NCI-H1417 treated with DMSO at 0.1 percent for 48 hours (cell line): ENCODE results near the gene COL4A1.

Experiments used
- DNase-seq: peaks from one replicate; lab custom pipeline; 2025; lab: John Stamatoyannopoulos, UW

Gene COL4A1

DNA sequence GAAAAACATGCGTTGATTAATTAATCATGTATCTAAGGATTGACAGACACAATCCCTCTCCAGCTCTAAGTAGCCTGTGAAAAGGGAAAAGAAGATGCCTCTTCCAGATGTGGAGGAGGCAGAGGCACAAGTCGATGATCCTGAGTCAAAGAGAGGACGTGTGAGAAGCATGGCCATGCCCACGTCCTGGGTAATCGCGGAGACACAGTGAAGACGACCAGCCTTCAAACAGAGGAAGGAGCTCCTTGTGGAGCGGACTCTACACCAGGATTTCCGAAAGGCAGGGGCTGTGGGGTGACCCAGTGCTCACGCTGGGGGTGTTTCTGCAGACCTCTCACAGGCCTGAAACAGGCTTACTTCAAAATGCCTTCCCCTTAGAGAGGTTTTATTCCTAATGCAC, 70.5 kb downstream of the COL4A1 start:
- no peak for DNase-seq

DNA sequence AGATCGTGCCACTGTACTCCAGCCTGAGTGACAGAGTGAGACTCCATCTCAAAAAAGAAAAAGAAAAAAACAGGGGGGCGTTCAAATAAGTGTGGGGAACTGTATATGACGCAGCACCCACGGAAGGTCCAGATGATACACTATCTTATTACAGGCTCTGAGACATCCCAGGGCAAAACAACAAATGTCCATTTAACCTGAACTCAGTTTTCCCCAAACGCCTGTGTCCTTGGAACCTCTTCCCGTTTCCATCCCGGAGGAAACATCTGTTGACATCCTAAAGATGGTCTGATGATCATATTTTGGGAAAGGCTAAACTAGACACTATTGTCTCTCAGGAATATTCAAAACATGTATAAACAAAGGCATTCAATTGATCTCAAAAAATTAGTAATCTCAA, 72.4 kb downstream of the COL4A1 start:
- no peak for DNase-seq

DNA sequence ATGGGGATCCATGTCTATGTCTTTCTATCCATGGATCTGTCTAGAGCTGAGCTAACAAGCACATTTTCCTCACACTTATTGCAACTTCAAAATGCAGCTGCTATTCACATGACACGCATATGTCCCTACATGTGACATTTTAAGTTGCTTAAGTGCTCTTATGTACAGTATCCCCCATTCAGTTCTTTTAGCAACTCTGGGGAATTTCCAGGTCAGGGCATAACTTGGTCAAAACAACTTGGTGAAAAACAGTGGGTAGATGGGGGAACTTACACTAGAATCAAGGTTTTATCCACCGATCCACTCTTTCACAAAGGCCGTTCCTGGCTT, 73.0 kb downstream of the COL4A1 start:
- DNase-seq, result no peak

DNA sequence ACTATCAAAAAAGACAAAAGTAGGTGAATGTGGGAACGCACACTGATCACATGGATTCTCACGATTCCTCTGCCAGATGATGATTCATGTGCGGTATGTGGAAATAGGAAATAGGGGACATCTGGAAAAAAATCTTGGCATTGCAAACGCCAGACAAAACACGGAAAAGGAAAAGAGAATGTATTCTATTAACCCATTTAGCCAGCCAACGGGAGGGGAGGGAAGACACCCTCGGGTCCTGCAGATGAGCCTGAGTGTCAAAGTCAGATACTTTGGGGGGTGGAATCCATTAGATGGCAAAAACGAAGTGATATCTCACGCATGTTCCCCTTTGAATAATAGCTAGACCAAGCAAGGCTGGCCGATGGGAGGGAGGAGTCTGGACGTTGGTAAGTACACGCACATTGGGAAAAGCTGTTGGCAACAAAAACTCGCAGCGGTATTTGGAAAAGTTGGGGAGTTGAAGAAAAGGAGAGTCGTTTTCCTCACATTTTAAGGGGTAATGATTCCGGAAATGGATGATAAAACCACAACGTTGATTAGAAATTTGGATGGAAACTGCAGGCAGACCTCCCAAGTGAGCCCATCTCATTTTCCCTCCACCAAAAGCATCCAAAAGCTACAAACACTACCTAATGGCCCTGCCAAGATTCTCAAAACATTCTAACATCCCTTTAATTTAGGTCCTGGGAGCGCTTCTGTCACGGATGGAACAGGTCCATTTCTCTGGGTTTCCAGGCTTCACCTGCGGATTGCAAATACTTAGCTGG, 73.6 kb downstream of the COL4A1 start:
- DNase-seq, result no peak

DNA sequence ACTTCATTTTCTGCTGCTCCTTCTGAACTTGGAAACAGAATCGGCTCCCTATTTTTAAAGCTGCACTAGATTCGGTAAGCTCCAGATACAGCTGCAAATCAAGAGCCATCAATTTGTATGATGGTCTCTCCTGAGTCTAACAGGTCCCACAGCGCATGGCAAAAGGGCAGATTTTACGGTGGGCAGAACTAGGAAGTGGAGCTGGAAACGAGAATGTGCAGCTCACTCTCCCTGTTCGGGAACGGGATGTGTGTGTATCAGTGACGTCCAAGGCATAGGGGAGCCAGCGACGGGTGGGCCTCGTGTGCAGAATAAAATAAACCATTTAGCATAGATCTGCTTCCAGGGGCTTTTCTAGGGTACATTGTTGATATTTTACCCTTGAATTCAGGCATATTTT, 74.2 kb downstream of the COL4A1 start:
- no peak for DNase-seq

DNA sequence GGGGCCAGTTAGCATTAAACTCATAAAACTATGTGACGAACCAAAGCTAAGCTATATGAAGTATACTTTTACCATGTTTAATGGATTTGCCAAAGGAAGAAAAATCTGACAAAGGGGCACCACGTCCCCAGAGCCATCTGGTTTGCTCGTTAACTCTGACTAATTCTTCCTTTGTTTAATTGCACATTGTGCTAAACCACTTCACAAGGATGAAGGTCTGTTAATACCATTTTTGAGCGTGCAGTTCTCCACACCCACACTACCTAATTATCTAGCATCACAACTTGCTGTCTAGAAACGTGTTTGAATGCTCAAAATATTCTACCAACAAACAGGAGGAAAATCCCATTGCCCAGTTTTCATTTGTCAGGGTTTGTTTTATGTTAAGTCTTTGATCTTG, 74.8 kb downstream of the COL4A1 start:
- DNase-seq, result no peak

DNA sequence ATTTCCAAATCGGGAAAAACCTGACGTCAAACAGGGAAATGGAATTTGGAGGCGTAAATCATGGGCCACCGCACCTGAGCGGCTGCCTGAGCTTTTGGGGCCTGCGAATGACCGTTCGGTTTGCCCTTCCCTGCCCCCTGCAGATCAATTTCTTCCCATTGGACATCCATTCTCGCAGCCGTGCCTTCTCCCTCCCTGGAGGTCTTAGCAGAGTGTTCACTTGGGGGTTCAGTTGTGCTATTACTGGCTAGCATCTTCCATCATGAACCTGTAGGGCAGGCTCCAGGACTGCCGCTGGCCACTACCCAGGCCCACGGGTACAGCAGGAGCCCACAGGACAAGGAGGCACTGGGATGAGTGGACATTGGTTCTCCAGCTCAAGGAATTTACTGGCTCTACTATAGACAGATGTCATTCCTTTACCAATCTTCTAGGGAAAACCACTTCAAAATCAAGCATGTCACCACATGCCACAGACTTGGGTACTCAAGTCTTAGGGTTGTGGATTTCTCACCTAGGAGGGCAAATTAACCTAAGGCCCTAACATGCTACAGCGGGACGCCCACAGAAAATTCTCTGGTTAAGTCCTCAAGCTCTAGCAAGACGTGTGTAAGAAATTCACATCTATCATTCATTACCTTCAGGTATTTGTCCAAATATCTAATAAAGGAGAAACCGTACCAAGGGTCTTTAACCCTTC, 75.5 kb downstream of the COL4A1 start:
- no peak for DNase-seq

DNA sequence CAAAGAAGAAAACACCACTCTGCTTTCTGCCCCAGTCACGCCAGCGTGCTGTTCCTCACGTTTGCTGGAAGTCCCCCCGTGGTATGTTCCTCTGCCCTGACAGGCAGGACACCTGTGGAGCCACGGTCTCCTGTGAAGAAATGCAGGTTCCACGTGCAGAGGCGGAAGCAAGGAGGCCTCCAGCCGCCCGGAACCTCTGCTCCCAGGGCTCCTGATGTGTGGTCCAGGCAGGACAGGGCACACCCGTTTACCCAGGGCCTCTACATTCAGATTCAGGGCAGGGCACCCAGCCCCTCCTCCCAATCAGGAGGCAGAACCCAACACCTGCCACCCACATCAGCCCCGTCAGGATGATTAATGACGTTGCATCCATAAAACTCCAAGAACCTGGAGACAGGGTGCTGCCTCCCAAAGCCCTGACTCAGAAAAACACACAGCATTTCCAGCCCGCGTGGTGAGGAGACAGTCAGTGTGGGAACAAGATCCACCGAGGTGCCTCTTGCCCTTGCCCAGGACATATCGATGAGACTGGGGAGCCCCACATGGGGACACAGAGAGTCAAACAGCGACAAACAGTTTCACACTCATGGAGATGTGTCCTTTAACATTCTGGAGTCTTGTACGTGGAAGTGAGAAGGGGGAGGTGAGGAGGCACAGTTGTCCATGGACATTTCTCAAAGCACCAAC, 76.2 kb downstream of the COL4A1 start:
- no peak for DNase-seq

DNA sequence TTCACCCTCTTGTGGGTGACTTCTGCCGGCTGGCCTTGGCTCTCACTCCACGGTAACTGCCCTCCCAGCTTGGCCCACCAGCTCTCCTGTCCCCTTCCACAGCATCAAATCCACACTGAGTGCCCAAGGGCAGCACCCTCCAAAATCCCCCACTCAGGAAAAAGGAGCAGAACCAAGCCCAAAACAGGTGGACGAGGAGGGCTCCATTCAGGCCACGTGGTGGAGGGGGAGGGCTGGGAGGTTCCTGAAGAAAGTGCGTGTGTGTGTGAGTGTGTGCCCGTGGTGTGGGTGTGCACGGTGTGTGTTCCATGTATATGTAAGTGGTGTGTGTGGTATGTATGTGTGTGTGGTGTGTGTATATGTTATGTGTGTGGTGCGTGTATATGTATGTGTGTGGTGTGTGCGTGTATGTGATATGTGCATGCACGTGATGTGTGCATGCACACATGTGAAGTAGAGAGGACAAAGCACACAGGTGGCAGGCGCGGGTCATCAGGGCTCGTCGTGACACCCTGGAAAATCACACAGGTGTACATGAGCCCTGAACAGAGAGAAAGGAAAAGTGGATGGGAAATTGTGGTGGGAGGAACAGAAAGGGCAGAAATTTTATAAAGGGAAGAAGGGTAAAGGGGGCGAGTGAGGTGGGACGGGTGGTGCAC, 76.9 kb downstream of the COL4A1 start:
- no peak for DNase-seq

DNA sequence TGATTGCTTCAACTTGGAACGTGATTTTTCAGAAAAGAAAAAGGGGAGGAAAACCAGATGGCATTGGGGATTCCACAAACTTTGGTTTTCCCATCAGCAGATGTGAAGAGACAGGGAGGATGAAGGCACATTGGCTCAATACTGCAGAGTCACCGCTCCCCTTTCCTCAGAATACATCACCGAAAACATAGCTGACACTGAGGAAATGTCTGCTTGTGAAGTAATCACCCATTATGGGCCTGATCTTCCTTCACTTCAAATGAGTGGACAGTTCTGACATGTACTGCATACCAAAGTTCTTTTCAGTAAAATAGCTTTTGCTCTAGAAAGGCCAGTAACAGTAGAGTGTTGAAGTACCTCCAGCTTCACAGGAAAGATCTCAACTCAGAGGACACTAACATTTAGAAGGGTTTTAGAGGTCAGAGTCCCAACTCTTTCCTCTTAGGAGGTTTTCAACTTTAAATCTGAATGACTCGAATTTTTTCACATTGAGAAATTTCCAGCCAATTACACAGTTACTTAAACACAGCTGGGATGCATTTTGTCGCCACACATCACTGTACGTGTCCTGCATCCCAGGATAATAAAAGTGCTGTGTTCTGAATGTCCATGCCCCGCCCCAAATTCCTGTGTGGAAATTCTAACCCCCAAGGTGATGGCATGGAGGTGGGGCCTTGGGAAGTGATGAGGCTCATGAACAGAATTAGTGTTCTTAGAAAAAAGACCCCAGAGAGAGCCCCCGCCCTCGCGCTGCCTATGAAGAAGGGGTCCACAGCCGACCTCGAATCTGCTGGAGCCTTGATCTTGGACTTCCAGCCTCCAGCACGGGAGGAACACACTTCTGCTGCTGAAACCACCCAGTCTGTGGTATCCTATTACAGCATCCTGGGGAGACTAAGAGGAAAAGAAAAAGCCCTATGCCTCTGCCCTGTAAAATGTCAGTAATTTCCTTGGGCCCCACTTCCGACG, 77.7 kb downstream of the COL4A1 start:
- no peak for DNase-seq

DNA sequence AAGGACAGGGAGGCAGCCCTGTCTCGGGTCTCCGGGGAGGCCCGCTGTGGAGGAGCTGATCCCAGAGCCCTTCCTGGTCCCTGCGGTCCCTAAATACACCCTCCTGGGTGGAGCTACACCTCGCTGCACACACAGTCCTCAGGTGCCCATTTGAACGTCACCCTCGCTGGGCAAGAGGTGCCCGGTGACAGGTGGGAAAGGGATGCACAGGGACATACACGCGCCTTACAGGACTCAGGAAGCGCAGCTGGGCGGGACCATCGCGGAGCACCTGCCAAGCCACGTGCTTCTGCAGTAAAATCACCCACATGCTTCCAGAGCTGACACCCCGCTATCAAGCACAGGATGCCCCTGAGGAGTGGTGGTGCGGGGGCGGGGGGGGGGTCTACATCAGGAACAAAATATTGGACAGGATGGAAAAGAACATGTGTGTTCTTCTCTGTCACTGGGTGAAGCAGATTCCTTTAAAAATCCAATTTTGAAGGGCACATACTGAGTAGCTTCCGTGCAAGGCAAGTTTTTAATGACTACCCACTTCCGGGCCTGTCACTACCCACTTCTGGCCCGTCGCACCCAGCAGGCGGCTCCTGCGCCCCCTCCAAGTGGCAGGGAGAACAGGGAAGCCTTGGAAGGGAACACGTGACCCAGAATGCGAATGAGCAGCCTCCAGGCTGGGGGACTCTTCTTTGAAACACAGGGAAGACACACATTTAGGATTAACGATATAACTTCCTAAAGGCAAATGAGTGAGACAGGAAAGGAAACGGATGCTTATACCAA, 78.9 kb downstream of the COL4A1 start:
- DNase-seq, result no peak

DNA sequence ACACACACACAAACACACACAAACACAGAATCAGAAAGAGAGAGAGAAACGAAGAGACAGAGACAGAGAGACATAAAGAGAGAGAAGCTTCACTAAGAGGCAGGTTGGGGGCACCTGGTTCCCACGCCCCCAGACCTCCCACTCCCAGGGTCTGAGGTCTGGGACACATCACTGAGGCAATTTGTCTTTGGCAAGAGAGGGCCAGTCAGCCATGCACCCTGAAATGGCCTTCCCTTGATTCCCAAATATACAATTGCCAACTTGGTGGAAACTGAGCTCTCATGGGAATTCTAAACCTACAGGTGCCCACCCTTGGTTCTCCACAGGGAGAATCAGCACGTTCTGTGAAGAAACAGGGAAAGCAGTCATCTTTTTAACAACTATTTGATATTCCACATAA, 79.5 kb downstream of the COL4A1 start:
- no peak for DNase-seq

DNA sequence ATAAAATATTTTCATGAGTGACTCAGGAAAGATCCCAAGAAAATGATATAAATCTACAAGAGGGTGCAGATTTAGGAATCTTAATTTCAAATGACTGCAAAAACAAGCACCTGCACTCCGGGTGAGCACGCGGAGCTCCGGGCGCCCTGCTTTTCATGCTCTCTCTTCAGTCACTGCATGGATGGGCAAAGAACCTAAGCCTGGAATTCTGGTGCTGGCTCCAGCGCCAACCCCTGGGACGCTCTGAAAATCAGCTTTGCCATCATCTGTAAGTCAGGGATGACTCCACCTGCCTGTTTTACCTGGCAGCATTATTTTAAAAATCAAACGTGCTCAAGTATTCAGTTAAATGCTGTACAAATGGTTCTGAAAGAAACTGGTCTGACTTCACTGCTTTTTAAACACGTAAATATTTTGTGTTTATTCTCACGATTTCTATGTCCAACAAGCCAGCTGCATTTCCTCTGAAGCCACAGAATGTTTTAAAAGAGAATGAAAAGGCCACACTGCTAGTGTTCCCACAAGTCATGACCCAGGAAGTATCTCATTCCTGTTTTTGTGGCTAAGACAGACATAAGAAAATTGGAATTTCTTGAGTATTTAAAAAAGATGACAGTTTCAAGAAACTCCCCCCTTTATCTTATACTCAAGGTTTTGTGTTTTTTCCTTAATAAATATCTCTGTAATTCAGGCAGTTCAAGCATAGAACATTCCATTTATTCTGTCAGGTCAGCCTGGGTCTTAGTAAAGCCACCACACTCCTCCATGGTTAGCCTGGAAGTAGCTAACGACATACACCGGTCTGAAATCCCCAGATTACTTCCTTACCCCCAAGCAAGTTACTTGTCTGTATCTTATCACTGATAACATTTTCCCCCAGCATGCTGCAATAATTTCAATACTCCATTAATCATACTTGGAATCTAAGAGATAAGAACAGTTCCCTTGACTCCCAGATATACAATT, 81.1 kb downstream of the COL4A1 start:
- no peak for DNase-seq

DNA sequence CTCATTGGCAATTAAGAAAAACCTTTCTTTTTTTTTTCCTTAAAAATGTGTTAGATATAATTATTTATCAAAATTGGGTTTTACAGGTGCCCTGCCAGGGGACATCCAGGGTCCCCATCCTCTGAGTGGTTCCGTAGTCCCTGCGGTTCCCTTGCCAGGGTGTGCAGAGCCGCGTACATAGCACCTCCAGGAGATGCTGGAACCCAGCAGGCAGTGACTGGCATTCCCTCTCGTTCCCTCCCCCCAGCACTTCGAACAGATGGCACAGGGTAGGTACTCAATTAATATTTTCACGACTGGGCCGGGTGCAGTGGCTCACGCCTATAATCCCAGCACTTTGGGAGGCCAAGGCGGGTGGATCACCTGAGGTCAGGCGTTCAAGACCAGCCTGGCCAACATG, 82.0 kb downstream of the COL4A1 start:
- no peak for DNase-seq

DNA sequence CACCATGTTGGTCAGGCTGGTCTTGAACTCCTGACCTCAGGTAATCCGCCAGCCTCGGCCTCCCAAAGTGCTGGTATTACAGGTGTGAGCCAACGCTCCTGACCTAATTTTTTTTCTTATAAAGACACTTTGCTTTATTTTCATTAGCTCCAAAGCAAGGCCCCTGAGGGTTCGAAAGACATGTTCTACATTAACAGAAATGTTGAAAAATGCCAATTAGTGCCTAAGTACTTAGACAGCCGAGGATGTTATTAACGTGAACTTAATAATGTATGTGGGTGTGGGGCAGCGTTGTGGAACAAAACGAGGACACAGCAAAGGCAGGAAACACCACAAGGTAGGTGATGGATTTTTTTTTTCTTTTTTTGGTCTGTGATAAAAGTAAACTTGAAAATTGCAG, 82.4 kb downstream of the COL4A1 start:
- DNase-seq, result no peak

DNA sequence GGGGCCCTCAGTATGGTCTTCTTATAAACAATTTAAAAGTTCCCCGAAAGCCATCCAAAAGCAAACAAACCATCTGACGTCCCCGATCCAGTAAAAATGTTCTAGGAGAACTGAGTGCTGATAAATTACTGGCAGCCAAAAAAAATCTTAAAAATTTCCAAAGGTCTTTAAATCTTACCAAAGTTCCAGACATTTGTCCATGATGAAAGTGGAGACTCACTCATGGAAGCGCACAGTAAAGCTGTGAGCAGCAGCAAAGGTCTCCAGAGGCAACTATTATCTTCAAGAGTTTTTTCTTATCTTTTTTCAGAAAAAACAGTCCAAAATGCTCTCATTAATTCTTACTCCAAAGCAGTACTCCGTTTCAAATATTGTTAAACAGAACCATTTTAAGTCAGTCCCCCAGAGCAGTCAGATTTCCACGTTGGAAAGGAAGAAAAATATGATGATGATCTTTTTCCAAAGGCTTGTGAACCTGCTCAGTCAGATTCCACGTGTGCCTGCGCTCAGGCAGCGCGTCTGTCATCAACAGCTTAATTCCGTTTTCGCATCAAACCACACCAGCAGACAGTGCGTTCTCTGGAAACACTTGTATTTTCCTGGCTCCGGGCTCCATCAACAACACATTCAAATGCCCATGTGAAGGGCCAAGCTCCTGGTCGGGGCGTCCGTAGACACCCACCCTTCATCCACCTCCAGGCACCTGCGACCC, 85.4 kb downstream of the COL4A1 start:
- DNase-seq, result no peak

DNA sequence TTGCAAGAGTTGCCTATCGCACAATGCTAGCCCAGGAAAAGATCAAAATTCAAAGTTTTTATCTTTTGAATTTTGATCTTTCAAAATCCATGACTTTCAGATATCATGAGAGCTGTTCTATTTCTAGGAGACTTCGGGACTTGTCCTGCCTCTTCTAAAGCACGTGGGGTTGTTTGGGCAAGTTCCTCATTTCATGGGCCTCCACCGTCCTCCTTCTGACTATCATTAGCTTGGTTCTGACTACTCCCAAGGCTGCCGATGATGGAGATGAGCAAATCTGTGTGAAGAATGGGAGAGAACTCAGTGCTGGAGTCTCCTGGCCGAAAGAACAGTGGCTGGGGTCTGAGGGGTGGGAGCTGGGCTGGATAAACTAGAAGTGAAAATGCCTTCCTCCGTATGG, 86.5 kb downstream of the COL4A1 start:
- DNase-seq, result no peak

DNA sequence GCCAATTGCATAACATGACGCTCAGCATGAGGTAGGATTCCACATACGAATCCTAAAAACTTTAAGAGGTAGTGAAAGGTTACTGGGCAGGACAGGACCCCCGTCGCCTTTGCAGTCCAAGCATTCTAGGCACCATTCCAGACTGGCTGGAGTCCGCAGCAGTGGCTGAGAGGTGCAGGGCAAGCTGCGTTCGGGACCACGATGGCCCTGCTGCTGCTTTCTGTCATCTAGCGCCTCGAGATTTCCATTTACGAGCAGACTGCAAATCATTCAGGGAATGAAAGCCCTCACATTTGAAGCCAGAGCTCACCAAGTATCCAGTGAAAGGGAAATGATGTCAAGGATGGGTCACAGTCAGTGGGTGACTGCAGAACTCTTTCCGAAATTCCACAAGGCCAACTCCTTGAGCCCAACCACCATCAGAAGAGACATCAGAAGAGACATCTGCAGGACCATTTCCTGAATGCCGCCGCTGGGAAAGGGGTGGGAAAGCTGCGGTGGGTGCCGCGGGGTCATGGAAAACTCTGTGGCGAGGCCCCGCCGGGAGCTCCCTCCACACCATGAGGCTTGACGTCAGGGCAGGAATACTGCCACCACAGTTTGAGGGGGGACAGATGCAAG, 88.3 kb downstream of the COL4A1 start:
- no peak for DNase-seq

DNA sequence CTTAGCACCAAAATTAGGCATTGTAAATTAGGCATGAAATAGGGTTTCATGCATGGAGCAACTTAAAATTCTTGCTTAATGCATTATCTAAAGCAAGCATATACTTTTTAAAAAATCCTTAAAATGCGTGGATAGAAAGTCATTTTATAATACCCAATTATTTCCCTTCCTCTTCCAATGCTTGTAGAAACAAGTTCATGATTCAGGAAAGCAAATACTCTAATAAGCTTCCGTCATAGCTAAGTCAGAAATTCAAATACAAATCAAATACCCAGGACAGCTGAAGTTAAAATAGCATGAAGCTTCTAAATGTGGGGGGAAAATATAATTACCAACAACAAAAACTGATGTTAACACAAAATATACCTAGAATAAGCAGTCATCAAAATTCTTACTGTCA, 89.1 kb downstream of the COL4A1 start:
- no peak for DNase-seq
